ENCODE measurements around the gene TPCN1. TPM values are rescaled to one million over a fixed set of nuclear protein-coding genes. Genes with fewer than 3 reads are reported as not detected.

The TPCN1 gene
- polyA plus RNA-seq, 1 donor: 41.6 TPM

GRCh38 chr12:113222730-113223531 lies 1.7 kb downstream of the TPCN1 start:
- DNase-seq: peak; percentile 74

- DNase-seq: no peak
Observed at GRCh38 chr12:113224955-113225354, 3.7 kb downstream of the TPCN1 start.

GRCh38 chr12:113226696-113227568 lies 5.7 kb downstream of the TPCN1 start:
- DNase-seq: no peak

- no peak for DNase-seq
Observed at GRCh38 chr12:113227686-113228391, 6.6 kb downstream of the TPCN1 start.

- no peak for DNase-seq
Observed at GRCh38 chr12:113228394-113229028, 7.2 kb downstream of the TPCN1 start.

GRCh38 chr12:113230315-113231234 lies 9.3 kb downstream of the TPCN1 start:
- no peak for DNase-seq

GRCh38 chr12:113231235-113232088 lies 10.2 kb downstream of the TPCN1 start:
- no peak for DNase-seq

- no peak for DNase-seq
Observed at GRCh38 chr12:113232089-113232839, 11.0 kb downstream of the TPCN1 start.

- peak; percentile 91 for DNase-seq
Observed at GRCh38 chr12:113232840-113233585, 11.7 kb downstream of the TPCN1 start.

- no peak for DNase-seq
Observed at GRCh38 chr12:113233967-113234366, 12.7 kb downstream of the TPCN1 start.

GRCh38 chr12:113234483-113234882 lies 13.2 kb downstream of the TPCN1 start:
- DNase-seq: no peak

- no peak for DNase-seq
Observed at GRCh38 chr12:113235976-113236375, 14.7 kb downstream of the TPCN1 start.

- no peak for DNase-seq
Observed at GRCh38 chr12:113236539-113237399, 15.5 kb downstream of the TPCN1 start.

GRCh38 chr12:113237748-113238147 lies 16.5 kb downstream of the TPCN1 start:
- no peak for DNase-seq

- no peak for DNase-seq
Observed at GRCh38 chr12:113238309-113238708, 17.0 kb downstream of the TPCN1 start.

GRCh38 chr12:113239288-113239771 lies 18.1 kb downstream of the TPCN1 start:
- no peak for DNase-seq

- peak; percentile 48 for DNase-seq
Observed at GRCh38 chr12:113239811-113240331, 18.6 kb downstream of the TPCN1 start.

Measured in left kidney (tissue), 2 donors.